ENCODE results near the gene RAB11FIP3. TPM values are rescaled to one million over a fixed set of nuclear protein-coding genes. Genes with fewer than 3 reads are reported as not detected.

Gene RAB11FIP3
- total and polyA plus RNA-seq, 2 of the 13 experiments (the other 11 are each of a cell fraction or from before 2014, with no cell fraction given): 34.3 to 57.6 TPM

DNA sequence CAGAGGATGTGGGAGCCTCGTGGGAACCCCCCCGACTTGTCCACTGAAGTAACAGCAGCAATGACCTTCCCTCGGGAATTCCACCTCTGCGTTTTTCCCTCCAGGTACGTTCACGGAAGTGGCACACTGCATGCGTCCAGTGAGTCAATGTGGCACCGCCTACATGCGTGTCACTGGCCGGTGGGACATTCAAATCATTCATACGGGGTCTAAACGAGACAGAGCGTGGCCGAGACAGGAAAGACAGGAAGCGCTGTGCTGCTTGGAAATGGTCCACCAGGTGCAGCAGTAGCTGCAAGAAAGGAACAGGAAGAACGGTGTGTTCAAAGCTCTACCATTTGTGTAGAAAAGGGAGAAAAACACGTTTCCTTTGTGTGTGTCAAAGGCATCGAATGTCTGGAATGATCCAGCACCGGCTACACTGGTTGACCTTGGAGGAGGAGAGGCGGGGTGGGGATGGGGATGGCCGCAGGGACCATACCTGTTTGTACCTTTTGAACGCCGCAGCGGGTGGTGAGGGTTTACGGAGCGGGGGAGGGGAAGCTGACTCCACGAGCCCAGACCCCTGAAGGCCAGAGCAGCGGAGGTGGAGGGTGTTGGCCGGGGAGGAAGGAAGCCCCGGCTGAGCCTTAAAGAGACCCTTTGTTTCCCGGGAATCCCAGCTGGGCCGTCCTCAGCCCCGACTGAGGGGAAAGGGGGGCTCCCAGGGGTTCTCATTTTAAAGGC lies 42.0 kb upstream of the RAB11FIP3 start (continued):
- TF ChIP-seq, protein P1, sequence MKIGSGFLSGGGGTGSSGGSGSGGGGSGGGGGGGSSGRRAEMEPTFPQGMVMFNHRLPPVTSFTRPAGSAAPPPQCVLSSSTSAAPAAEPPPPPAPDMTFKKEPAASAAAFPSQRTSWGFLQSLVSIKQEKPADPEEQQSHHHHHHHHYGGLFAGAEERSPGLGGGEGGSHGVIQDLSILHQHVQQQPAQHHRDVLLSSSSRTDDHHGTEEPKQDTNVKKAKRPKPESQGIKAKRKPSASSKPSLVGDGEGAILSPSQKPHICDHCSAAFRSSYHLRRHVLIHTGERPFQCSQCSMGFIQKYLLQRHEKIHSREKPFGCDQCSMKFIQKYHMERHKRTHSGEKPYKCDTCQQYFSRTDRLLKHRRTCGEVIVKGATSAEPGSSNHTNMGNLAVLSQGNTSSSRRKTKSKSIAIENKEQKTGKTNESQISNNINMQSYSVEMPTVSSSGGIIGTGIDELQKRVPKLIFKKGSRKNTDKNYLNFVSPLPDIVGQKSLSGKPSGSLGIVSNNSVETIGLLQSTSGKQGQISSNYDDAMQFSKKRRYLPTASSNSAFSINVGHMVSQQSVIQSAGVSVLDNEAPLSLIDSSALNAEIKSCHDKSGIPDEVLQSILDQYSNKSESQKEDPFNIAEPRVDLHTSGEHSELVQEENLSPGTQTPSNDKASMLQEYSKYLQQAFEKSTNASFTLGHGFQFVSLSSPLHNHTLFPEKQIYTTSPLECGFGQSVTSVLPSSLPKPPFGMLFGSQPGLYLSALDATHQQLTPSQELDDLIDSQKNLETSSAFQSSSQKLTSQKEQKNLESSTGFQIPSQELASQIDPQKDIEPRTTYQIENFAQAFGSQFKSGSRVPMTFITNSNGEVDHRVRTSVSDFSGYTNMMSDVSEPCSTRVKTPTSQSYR (CRISPR knock-in tag; IDR thresholded peaks at IDR 0.05; ENCODE audit: borderline replicate concordance): peak; percentile 75; the same call in 1 of the 2 replicates
- TF ChIP-seq FOSL2 (CRISPR knock-in tag; IDR thresholded peaks at IDR 0.05) (peak; percentile 39; the same call in 1 of the 2 replicates), TEAD3 (CRISPR knock-in tag; optimal IDR thresholded peaks at IDR 0.05; ENCODE audit: borderline replicate concordance) (peak; percentile 24), ZNF317 (CRISPR knock-in tag; IDR thresholded peaks at IDR 0.05) (no peak), ZEB1 (IDR thresholded peaks at IDR 0.05; ENCODE audit: insufficient replicate concordance, low read depth) (peak; percentile 32), PAX8 (CRISPR knock-in tag; IDR thresholded peaks at IDR 0.05; ENCODE audit: borderline replicate concordance) (no peak), SKI (IDR thresholded peaks at IDR 0.05; ENCODE audit: partially characterized antibody) (peak; percentile 47), MTA1 (CRISPR knock-in tag; IDR thresholded peaks at IDR 0.05; ENCODE audit: borderline replicate concordance) (0 out of 2 replicates have a peak, but pooled peaks have one; percentile 37), ZC3H4 (CRISPR knock-in tag; IDR thresholded peaks at IDR 0.05; ENCODE audit: borderline replicate concordance) (0 out of 2 replicates have a peak, but pooled peaks have one; percentile 31), GABPB1 (CRISPR knock-in tag; IDR thresholded peaks at IDR 0.05) (peak; percentile 17)
- TF ChIP-seq, protein P2, sequence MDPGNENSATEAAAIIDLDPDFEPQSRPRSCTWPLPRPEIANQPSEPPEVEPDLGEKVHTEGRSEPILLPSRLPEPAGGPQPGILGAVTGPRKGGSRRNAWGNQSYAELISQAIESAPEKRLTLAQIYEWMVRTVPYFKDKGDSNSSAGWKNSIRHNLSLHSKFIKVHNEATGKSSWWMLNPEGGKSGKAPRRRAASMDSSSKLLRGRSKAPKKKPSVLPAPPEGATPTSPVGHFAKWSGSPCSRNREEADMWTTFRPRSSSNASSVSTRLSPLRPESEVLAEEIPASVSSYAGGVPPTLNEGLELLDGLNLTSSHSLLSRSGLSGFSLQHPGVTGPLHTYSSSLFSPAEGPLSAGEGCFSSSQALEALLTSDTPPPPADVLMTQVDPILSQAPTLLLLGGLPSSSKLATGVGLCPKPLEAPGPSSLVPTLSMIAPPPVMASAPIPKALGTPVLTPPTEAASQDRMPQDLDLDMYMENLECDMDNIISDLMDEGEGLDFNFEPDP (CRISPR knock-in tag; conservative IDR thresholded peaks at IDR 0.05): no peak
- TF ChIP-seq, protein P3, sequence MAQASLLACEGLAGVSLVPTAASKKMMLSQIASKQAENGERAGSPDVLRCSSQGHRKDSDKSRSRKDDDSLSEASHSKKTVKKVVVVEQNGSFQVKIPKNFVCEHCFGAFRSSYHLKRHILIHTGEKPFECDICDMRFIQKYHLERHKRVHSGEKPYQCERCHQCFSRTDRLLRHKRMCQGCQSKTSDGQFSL (CRISPR knock-in tag; IDR thresholded peaks at IDR 0.05): 0 out of 2 replicates have a peak, but pooled peaks have one; percentile 27
- TF ChIP-seq, protein P4, sequence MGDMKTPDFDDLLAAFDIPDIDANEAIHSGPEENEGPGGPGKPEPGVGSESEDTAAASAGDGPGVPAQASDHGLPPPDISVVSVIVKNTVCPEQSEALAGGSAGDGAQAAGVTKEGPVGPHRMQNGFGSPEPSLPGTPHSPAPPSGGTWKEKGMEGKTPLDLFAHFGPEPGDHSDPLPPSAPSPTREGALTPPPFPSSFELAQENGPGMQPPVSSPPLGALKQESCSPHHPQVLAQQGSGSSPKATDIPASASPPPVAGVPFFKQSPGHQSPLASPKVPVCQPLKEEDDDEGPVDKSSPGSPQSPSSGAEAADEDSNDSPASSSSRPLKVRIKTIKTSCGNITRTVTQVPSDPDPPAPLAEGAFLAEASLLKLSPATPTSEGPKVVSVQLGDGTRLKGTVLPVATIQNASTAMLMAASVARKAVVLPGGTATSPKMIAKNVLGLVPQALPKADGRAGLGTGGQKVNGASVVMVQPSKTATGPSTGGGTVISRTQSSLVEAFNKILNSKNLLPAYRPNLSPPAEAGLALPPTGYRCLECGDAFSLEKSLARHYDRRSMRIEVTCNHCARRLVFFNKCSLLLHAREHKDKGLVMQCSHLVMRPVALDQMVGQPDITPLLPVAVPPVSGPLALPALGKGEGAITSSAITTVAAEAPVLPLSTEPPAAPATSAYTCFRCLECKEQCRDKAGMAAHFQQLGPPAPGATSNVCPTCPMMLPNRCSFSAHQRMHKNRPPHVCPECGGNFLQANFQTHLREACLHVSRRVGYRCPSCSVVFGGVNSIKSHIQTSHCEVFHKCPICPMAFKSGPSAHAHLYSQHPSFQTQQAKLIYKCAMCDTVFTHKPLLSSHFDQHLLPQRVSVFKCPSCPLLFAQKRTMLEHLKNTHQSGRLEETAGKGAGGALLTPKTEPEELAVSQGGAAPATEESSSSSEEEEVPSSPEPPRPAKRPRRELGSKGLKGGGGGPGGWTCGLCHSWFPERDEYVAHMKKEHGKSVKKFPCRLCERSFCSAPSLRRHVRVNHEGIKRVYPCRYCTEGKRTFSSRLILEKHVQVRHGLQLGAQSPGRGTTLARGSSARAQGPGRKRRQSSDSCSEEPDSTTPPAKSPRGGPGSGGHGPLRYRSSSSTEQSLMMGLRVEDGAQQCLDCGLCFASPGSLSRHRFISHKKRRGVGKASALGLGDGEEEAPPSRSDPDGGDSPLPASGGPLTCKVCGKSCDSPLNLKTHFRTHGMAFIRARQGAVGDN (CRISPR knock-in tag; IDR thresholded peaks at IDR 0.05): peak; percentile 48
- TF ChIP-seq, protein P5, sequence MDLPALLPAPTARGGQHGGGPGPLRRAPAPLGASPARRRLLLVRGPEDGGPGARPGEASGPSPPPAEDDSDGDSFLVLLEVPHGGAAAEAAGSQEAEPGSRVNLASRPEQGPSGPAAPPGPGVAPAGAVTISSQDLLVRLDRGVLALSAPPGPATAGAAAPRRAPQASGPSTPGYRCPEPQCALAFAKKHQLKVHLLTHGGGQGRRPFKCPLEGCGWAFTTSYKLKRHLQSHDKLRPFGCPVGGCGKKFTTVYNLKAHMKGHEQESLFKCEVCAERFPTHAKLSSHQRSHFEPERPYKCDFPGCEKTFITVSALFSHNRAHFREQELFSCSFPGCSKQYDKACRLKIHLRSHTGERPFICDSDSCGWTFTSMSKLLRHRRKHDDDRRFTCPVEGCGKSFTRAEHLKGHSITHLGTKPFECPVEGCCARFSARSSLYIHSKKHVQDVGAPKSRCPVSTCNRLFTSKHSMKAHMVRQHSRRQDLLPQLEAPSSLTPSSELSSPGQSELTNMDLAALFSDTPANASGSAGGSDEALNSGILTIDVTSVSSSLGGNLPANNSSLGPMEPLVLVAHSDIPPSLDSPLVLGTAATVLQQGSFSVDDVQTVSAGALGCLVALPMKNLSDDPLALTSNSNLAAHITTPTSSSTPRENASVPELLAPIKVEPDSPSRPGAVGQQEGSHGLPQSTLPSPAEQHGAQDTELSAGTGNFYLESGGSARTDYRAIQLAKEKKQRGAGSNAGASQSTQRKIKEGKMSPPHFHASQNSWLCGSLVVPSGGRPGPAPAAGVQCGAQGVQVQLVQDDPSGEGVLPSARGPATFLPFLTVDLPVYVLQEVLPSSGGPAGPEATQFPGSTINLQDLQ (CRISPR knock-in tag; IDR thresholded peaks at IDR 0.05): no peak
- TF ChIP-seq, protein P6, sequence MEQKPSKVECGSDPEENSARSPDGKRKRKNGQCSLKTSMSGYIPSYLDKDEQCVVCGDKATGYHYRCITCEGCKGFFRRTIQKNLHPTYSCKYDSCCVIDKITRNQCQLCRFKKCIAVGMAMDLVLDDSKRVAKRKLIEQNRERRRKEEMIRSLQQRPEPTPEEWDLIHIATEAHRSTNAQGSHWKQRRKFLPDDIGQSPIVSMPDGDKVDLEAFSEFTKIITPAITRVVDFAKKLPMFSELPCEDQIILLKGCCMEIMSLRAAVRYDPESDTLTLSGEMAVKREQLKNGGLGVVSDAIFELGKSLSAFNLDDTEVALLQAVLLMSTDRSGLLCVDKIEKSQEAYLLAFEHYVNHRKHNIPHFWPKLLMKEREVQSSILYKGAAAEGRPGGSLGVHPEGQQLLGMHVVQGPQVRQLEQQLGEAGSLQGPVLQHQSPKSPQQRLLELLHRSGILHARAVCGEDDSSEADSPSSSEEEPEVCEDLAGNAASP (CRISPR knock-in tag; IDR thresholded peaks at IDR 0.05; ENCODE audit: borderline replicate concordance): no peak
